22Rv1 (cell line): Measurements from ENCODE around the gene PODXL2.

ENCODE experiments used
- H3K27ac ChIP-seq: fragments of 450-650 bp; 2 replicates; pipeline ENCODE4 v1.5.1; 2017
- CTCF ChIP-seq: fragments of 450-650 bp; IDR thresholded peaks from 2 replicates; pipeline ENCODE4 v1.5.1; 2017; ENCODE audit warnings: mild to moderate bottlenecking
- ZFX ChIP-seq: fragments of 450-650 bp; IDR thresholded peaks from 2 replicates; pipeline ENCODE4 v1.6.1; 2017; ENCODE audit warnings: antibody characterized with exemption, borderline replicate concordance

The PODXL2 gene

GRCh38 chr3:127707851-127708411 is 78.9 kb downstream of the PODXL2 start:
- TF ChIP-seq CTCF (no peak), ZFX (no peak)
- H3K27ac ChIP-seq = no peak overlapping the region

GRCh38 chr3:127708837-127709236 is 79.9 kb downstream of the PODXL2 start:
- no peak overlapping the region for H3K27ac ChIP-seq
- no peak for TF ChIP-seq CTCF
- TF ChIP-seq ZFX = no peak

- no peak overlapping the region for H3K27ac ChIP-seq
- TF ChIP-seq CTCF (no peak), ZFX (no peak)
These were observed 80.5 kb downstream of the PODXL2 start for GRCh38 chr3:127709320-127710060.

DNA sequence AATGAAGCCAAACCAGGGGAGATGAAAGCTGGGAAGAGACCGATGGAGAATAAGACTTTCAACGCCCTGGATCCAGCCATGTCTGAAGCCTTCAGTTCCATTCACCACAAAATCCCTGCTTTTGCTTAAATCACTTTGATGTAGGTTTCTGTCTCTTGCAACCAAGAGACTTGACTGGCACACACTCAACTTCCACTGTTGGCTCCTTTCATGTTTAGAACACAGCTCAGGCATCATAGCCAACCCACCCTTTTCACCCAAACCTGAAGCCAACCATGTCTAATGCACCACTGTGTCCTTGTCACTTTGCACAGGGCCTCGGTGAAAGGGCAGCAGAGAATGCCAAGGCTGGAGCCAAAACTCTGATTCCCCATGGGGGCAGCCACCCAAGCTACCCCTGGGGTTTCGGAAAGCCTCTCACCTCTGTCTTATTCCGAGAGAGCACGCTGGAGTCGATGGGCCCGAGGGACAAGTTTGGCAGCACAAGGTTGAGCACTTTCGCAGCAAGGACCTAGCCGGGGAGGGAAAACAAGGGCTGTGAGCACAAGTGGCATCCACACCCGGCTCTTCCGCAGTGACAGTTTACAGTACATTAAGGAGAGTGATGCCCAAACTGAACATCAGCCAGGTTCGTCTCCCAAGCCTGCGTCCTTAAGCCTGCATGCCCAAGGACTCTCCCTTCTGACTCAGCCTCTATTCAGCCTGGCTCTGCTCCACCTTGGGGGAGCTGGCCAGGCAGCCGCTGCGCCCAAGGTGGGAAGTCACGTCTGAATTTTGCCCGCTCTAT is 81.4 kb downstream of the PODXL2 start:
- no peak overlapping the region for H3K27ac ChIP-seq
- TF ChIP-seq ZFX (no peak), CTCF (no peak)

GRCh38 chr3:127711021-127711695 is 82.2 kb downstream of the PODXL2 start:
- TF ChIP-seq CTCF = no peak
- no peak for TF ChIP-seq ZFX
- H3K27ac ChIP-seq = no peak overlapping the region

DNA sequence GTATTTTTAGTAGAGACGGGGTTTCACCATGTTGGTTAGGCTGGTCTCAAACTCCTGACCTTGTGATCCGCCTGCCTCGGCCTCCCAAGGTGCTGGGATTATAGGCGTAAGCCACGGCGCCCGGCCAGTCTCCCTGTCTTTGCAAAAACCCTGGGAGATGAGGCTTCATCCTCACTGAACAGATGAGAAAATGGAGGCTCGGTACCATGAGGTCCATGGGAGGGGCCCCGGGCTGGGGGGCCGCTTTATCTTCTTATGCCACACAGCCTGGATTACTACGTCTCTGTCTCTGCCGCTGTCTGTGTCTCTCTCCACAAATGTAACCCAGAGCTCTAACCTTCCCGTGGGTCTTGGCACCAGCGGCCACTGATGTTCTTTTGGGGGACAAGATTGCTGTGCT is 82.9 kb downstream of the PODXL2 start:
- TF ChIP-seq CTCF (no peak), ZFX (no peak)
- no peak overlapping the region for H3K27ac ChIP-seq
